Tibial nerve (tissue), 4 donors: Measurements from ENCODE around the gene LGALS4. TPM values are rescaled to one million over a fixed set of nuclear protein-coding genes. Genes with fewer than 3 reads are reported as not detected.

Experiments
- DNase-seq, 2 donors: peaks; one replicate each; pipeline ENCODE4 v3.0.0-alpha.2; 2019; ENCODE audit warnings: low spot score in 2 of 2
- H3K27ac ChIP-seq, 4 donors: fragments of 200-600 bp; sonication (generic) in 3 of 4; one replicate each; pipeline ENCODE4 v1.5.1; 2017 to 2019; ENCODE audit warnings: mild to moderate bottlenecking in 1 of 4
- H3K27me3 ChIP-seq, 2 donors: fragments of 200-600 bp; sonication (generic) in 1 of 2; one replicate each; pipeline versions ENCODE4 v1.5.1 to v1.6.0; 2017 to 2019
- H3K36me3 ChIP-seq, 3 donors: fragments of 200-600 bp; sonication (generic); one replicate each; pipeline ENCODE4 v1.5.1; 2018 to 2019
- H3K4me1 ChIP-seq, 4 donors: fragments of 200-600 bp; sonication (generic) in 3 of 4; one replicate each; pipeline ENCODE4 v1.5.1; 2017 to 2019
- H3K4me3 ChIP-seq, 4 donors: fragments of 200-600 bp; sonication (generic) in 3 of 4; one replicate each; pipeline ENCODE4 v1.5.1; 2017 to 2019; ENCODE audit warnings: mild to moderate bottlenecking in 1 of 4, moderate library complexity in 1 of 4
- H3K9me3 ChIP-seq, 4 donors: fragments of 200-600 bp; sonication (generic) in 3 of 4; one replicate each; pipeline ENCODE4 v1.5.1; 2017 to 2019
- CTCF ChIP-seq, 5 experiments: fragments of 200-600 bp in 3 of 5; fragments of 450-650 bp in 2 of 5; sonication (generic) in 3 of 5; IDR thresholded peaks; one replicate each; pipeline ENCODE4 v1.5.1; 2016 to 2019; ENCODE audit warnings: antibody characterized with exemption in 5 of 5, mild to moderate bottlenecking in 3 of 5, moderate library complexity in 2 of 5
- EP300 ChIP-seq, 2 donors: sonication (generic); formaldehyde crosslinking; IDR thresholded peaks; one replicate each; pipeline ENCODE4 v1.6.1; 2017; ENCODE audit warnings: antibody characterized with exemption in 2 of 2, mild to moderate bottlenecking in 1 of 2
- POLR2A ChIP-seq, 2 donors: fragments of 450-650 bp; IDR thresholded peaks; one replicate each; pipeline ENCODE4 v1.6.1; 2017; ENCODE audit warnings: antibody characterized with exemption in 2 of 2, mild to moderate bottlenecking in 2 of 2, moderate library complexity in 2 of 2
- WGBS, 2 donors: methylation state at CpG; one replicate each; pipeline ENCODE4 v1.1.5; 2018; 5-methylcytosine and 5-hydroxymethylcytosine counted together
- total RNA-seq, 4 donors: library from RNA; depleted of rRNA; stranded (reverse); fragments of >200 nt; gene quantifications; one replicate each; pipeline ENCODE4 v1.1.0, GENCODE V29; 2016

LGALS4 gene
- total RNA-seq, 4 donors from 2014 or later, result 0.20 to 2.1 (median 0.63) TPM; not detected in 1

DNA sequence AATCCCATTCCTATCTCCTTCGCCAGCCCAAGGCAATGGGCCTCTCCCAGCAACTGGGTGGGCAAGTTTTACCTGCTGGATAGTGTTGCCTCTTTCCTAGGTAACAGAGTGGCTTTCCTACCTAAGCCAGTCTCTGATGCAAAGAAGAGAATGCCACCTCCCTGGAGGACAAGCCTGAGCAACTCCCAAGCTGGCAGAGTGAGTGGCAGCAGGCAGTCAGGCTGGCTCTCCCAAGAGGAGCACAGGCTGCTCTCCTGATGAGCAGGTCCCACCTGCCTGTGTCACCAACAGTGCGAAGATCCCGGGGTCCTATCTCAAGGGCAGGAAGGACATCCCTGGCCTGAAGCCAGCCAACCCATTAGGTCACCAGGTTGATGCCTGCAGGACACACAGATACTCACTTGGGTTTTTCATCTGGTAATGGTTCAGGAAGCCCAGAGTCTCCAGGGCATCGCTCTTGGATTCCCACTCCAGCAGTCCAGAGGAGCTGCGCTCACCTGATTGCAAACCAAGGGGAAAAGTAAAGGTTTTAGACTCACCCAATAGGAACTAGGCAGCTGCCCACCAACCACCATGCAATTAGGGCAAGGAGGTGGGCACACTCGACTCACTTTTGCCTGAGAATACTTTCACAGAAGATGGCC, 24.4 kb upstream of the LGALS4 start:
- H3K4me1 ChIP-seq, result peaks cover 0 to 14% (median 8%) of the 10 kb centered on the region in 4 donors
- TF ChIP-seq CTCF (IDR thresholded peaks at IDR 0.05) (no peak), EP300 (IDR thresholded peaks at IDR 0.05) (no peak), POLR2A (IDR thresholded peaks at IDR 0.05) (no peak)
- DNase-seq, result no peak
- no peaks in the 10 kb centered on the region for H3K9me3 ChIP-seq
- WGBS, 2 donors, result 83 to 86% methylated on average over 6 of the region's 6 CpGs
- no peaks in the 10 kb centered on the region for H3K27me3 ChIP-seq
- H3K4me3 ChIP-seq, result no peak overlapping the region
- peaks cover 10 to 71% (median 50%) of the 10 kb centered on the region in 3 donors for H3K36me3 ChIP-seq
- H3K27ac ChIP-seq, result no peak overlapping the region

GRCh38 chr19:38836159-38836982, 23.6 kb upstream of the LGALS4 start:
- Histone ChIP-seq H3K4me1 (peaks cover 0 to 14% (median 9%) of the 10 kb centered on the region in 4 donors), H3K27me3 (no peaks in the 10 kb centered on the region), H3K4me3 (no peak overlapping the region), H3K27ac (no peak overlapping the region), H3K9me3 (no peaks in the 10 kb centered on the region), H3K36me3 (peaks cover 10 to 64% (median 43%) of the 10 kb centered on the region in 3 donors)
- TF ChIP-seq POLR2A (IDR thresholded peaks at IDR 0.05) (no peak), EP300 (IDR thresholded peaks at IDR 0.05) (no peak), CTCF (IDR thresholded peaks at IDR 0.05) (no peak)
- DNase-seq, result no peak
- 63 to 70% methylated on average over 8 of the region's 8 CpGs for WGBS, 2 donors

- H3K4me1 ChIP-seq, result peaks cover 0 to 20% (median 12%) of the 10 kb centered on the region in 4 donors
Measured at GRCh38 chr19:38834590-38834989, 21.8 kb upstream of the LGALS4 start.

DNA sequence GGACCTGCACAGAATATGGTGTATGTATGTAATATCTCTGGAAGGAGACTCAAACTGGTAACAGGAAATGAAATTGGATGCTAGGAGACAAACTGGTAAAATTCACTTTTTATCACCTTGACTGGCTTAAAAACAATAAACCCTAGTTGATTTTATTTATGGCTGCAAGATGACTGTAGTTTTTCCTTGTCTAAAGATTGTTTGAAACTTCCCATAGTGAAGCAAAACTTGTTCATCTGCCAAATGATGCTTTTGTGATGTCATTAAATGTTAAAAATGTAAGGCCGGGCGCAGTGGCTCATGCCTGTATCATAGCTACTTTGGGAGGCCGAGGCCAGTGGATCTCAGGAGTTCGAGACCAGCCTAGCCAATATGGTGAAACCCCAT, 21.4 kb upstream of the LGALS4 start:
- TF ChIP-seq EP300 (IDR thresholded peaks at IDR 0.05) (no peak), POLR2A (IDR thresholded peaks at IDR 0.05) (no peak), CTCF (IDR thresholded peaks at IDR 0.05) (no peak)
- peaks cover 0 to 20% (median 12%) of the 10 kb centered on the region in 4 donors for H3K4me1 ChIP-seq
- H3K27me3 ChIP-seq, result no peaks in the 10 kb centered on the region
- H3K4me3 ChIP-seq, result no peak overlapping the region
- H3K27ac ChIP-seq, result peak overlapping the region in 1 of 4 donors; percentile 30
- DNase-seq, result no peak
- H3K9me3 ChIP-seq, result no peaks in the 10 kb centered on the region
- 85 to 94% methylated on average over 4 of the region's 4 CpGs for whole genome bisulfite sequencing, 2 donors
- H3K36me3 ChIP-seq, result peaks cover 5 to 51% (median 23%) of the 10 kb centered on the region in 3 donors

More at GRCh38 chr19:38834590-38834989, 21.8 kb upstream of the LGALS4 start:
- Histone ChIP-seq H3K27me3 (no peaks in the 10 kb centered on the region), H3K36me3 (peaks cover 5 to 52% (median 26%) of the 10 kb centered on the region in 3 donors), H3K27ac (peak overlapping the region in 1 of 4 donors; percentile 30), H3K9me3 (no peaks in the 10 kb centered on the region), H3K4me3 (no peak overlapping the region)
- no peak for TF ChIP-seq POLR2A (IDR thresholded peaks at IDR 0.05)
- TF ChIP-seq CTCF (IDR thresholded peaks at IDR 0.05), result no peak
- TF ChIP-seq EP300 (IDR thresholded peaks at IDR 0.05), result no peak
- DNase-seq, result no peak
- WGBS, 2 donors, result 89 to 91% methylated on average over 6 of the region's 6 CpGs

DNA sequence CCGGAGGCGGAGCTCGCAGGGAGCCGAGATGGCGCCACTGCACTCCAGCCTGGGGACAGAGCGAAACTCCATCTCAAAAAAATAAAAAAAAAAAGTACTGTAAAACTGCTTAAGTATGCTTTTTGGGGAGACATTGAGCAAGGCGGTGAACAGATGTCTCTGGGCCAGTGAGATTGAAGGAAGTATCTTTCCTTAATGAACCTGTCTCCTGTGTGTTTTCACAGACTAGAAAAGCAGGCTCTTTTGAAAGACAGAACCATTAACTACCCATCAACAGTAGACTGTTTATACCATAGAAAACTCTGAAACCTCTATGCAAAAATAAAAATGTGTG, 20.3 kb upstream of the LGALS4 start:
- Histone ChIP-seq H3K9me3 (no peaks in the 10 kb centered on the region), H3K4me1 (peaks cover 0 to 20% (median 12%) of the 10 kb centered on the region in 4 donors), H3K27ac (peak overlapping the region in 3 of 4 donors; percentile 91 to 97 (median 95)), H3K4me3 (no peak overlapping the region), H3K36me3 (peaks cover 5 to 50% (median 12%) of the 10 kb centered on the region in 3 donors), H3K27me3 (no peaks in the 10 kb centered on the region)
- WGBS, 2 donors, result 83 to 90% methylated on average over 7 of the region's 7 CpGs
- no peak for DNase-seq
- no peak for TF ChIP-seq POLR2A (IDR thresholded peaks at IDR 0.05)
- no peak for TF ChIP-seq EP300 (IDR thresholded peaks at IDR 0.05)
- no peak for TF ChIP-seq CTCF (IDR thresholded peaks at IDR 0.05)
